Activated T-helper 17 cell treated with anti-CD3 and anti-CD28 coated beads, Interleukin-2, amount 50 U/mL, for 72 hours (primary cell): ENCODE results near the gene TNFRSF25. TPM values are rescaled to one million over a fixed set of nuclear protein-coding genes. Genes with fewer than 3 reads are reported as not detected.
"Not testable (repeated sequence)": the region's sequence is repeated elsewhere in the genome, so short reads cannot be mapped to it uniquely, and the experiment has no call there.

Source experiments
- ATAC-seq: fragments of 150-1000 bp; cut with Tn5 transposase; replicated peaks from 2 replicates; pipeline ENCODE4 v1.10.0; 2021; ENCODE audit warnings: mild to moderate bottlenecking, moderate library complexity
- H3K27ac Mint-ChIP-seq: one replicate; pipeline ENCODE4 v1.8.0; 2022; ENCODE audit warnings: mixed read lengths
- H3K27me3 Mint-ChIP-seq: one replicate; pipeline ENCODE4 v1.8.0; 2022; ENCODE audit warnings: mixed read lengths
- H3K36me3 Mint-ChIP-seq: one replicate; pipeline ENCODE4 v1.8.0; 2022; ENCODE audit warnings: low read depth, mild to moderate bottlenecking, mixed read lengths
- H3K4me1 Mint-ChIP-seq: one replicate; pipeline ENCODE4 v1.8.0; 2022; ENCODE audit warnings: mixed read lengths
- H3K4me3 Mint-ChIP-seq: one replicate; pipeline ENCODE4 v1.8.0; 2022; ENCODE audit warnings: mild to moderate bottlenecking, mixed read lengths
- H3K9me3 Mint-ChIP-seq: one replicate; pipeline ENCODE4 v1.8.0; 2022; ENCODE audit warnings: mixed read lengths
- total RNA-seq, 2 donors: library from RNA; stranded (reverse); gene quantifications; one replicate each; pipeline ENCODE4 v1.2.3, GENCODE V29; 2022

Gene TNFRSF25
- total RNA-seq, 2 donors from 2014 or later = 132 to 199 TPM

DNA sequence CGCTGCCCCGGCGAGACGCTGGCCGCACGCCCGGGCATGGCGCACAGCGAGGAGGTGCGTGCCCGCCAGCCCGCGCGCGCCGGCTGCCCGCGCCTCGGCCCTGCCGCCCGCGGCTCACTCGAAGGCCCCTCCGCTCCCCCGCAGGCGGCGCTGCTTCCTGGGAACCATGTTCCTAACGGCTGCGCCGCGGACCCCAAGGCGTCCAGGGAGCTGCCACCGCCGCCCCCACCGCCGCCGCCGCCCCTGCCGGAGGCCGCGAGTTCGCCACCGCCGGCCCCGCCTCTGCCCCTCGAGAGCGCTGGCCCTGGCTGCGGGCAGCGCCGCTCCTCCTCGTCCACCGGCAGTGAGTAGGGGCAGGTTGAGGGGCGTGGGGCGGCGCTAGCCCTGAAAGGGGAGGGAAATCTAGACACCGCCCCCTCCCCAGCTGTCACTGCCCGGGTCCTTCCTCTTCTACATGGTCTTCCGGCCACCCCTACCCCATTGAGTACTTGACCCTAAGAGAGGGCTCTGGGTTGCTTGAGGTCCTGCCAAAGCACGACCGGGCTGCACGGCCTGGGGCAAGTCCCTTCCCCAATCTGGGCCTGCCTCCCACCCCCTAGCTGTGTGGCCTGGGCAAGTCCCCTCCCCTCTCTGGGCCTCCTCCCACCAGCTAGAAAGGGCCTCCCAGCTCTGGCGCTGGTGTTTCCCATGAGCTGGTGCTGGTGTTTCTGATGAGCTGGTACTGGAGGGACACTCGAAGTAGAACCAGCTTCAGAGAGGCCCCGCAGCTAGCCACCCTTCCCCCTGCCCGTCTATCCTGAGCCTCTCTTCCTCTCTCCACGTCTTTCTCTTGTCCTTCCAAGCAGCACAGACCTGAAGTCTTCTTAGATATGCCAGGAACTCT, 17.0 kb downstream of the TNFRSF25 start:
- Mint-ChIP-seq H3K36me3 (no peaks in the 10 kb centered on the region), H3K4me3 (peak overlapping the region; percentile 74), H3K4me1 (peaks cover 21% of the 10 kb centered on the region), H3K27me3 (peaks cover 19% of the 10 kb centered on the region), H3K27ac (peak overlapping the region; percentile 69), H3K9me3 (no peaks in the 10 kb centered on the region)
- peak; percentile 75 for ATAC-seq

DNA sequence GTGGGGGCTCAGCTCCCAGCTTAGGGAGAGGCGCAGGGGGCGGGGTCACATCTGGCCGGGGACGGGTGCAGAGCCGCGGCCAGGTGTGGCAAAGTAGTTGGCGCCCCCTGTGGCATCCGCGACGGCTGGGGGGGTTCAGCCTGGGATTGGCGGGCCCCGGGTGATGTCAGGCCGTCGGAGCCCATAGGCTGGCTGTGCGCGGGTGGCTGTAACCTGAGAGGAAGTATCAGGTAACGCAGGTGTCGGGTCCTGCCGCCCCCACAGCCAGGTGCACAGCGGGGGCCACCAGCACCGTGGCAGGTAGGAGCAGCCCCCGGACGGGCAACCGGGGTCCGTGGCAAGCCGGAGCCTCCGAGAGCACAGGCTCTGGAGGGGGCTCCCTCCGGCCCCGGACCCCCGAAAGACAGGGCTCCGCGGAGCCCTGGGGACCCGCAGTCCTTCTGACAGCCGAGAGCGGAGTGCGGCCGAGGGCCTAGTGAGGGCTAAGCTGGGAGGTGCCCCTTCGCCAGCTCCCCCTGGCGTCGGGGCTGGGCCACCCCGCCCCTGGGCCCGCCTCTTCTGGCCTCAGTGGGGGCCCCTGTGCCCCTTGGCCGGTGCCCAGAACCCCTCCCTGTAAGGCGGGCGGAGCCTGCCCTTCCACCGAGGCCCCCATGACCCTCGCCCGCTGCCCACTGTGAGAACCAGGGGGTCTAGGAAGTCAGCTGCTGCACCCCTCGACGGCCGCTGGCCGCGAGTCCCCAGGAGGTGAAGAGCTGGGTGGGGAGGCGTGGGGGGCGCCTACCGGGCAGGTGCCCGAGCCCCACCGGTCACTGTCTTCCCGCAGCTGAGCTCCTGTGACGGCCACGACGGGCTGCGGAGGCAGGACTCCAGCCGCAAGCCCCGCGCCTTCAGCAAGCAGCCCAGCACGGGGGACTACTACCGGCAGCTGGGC, 17.9 kb downstream of the TNFRSF25 start:
- H3K4me3 Mint-ChIP-seq = peak overlapping the region; percentile 65
- no peak overlapping the region for H3K27ac Mint-ChIP-seq
- peaks cover 14% of the 10 kb centered on the region for H3K4me1 Mint-ChIP-seq
- no peaks in the 10 kb centered on the region for H3K9me3 Mint-ChIP-seq
- no peaks in the 10 kb centered on the region for H3K36me3 Mint-ChIP-seq
- peaks cover 13% of the 10 kb centered on the region for H3K27me3 Mint-ChIP-seq
- peak; percentile 30 for ATAC-seq

DNA sequence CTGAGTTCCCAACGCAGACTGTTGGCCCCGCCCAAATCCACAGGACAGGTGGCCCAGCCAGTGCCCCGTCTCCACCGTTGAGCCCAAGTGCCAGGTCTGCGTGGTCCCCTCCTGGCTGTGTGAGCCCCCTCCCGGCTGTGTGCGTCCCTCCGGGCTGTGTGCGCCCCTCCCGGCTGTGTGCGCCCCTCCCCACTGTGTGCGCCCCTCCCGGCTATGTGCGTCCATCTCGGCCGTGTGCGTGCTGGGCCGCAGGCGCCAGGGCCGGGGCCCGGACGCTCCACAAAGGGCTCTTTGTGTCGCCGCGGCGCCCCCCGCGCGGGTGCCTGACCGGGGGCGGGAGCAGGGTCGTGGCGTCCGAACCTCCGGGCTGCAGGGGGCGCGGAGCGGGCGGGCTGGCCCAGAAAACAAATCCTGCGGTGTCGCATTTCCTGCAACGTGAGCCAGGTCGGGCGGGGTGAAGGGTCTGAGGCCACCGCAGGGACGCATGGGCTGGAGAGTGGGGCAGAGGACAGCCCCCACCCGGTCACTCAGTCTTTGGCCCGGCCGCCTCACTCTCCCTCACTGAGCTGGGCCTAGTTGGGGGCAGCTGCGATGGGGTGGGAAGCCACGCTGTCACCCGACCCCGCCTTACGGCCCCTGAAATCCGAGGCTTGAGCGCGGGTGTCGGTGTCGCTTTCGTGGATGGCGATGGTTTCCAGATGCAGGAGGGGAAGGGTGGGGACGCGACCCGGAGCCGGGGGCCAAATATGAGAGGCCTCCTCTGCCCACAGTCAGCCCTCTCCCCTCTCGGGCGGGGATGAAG, 18.8 kb downstream of the TNFRSF25 start:
- Mint-ChIP-seq H3K27ac (no peak overlapping the region), H3K9me3 (no peaks in the 10 kb centered on the region), H3K36me3 (no peaks in the 10 kb centered on the region), H3K4me1 (peaks cover 13% of the 10 kb centered on the region), H3K4me3 (peak overlapping the region; percentile 65), H3K27me3 (peaks cover 13% of the 10 kb centered on the region)
- ATAC-seq = no peak

DNA sequence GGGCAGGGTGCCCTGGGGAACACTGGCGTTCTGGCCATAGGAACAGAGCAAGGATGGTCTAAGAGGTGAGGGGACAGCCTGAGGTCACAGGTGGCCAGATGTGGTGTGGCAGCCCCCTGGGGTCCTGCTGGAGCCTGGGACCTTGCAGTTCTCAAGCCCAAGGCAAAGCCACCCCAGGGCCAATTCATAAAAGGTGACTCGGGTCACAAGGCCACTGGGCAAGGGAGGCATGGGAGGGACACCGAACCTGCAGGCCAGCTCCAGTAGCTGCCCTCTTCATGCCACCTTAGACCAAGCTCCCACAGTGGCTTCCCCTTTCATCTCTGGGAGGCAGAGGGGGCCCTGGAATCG, 19.3 kb downstream of the TNFRSF25 start:
- no peaks in the 10 kb centered on the region for H3K36me3 Mint-ChIP-seq
- no peak overlapping the region for H3K27ac Mint-ChIP-seq
- no peak for ATAC-seq
- H3K27me3 Mint-ChIP-seq = peaks cover 13% of the 10 kb centered on the region
- peaks cover 13% of the 10 kb centered on the region for H3K4me1 Mint-ChIP-seq
- H3K9me3 Mint-ChIP-seq = no peaks in the 10 kb centered on the region
- H3K4me3 Mint-ChIP-seq = peak overlapping the region; percentile 65

DNA sequence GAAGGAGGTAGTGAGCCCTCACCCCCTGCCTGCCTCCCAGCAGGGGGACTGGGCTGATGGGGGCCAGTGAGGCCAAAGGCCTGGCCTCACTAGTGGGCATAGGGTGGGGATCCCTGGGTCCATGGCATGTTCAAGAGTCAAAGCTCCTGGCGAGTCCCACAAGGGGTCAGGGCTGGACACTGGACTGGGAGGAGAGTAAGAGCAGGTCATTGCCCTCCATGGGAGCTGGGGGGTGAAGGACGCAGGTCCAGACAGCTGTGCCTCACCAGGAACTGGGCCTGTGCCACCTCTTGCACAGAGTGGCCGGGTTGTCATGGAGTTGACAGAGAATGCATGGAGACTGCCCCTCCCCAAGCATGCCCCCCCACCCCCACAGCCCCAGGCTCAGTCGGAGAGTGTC, 20.0 kb downstream of the TNFRSF25 start:
- ATAC-seq = not testable (repeated sequence)

DNA sequence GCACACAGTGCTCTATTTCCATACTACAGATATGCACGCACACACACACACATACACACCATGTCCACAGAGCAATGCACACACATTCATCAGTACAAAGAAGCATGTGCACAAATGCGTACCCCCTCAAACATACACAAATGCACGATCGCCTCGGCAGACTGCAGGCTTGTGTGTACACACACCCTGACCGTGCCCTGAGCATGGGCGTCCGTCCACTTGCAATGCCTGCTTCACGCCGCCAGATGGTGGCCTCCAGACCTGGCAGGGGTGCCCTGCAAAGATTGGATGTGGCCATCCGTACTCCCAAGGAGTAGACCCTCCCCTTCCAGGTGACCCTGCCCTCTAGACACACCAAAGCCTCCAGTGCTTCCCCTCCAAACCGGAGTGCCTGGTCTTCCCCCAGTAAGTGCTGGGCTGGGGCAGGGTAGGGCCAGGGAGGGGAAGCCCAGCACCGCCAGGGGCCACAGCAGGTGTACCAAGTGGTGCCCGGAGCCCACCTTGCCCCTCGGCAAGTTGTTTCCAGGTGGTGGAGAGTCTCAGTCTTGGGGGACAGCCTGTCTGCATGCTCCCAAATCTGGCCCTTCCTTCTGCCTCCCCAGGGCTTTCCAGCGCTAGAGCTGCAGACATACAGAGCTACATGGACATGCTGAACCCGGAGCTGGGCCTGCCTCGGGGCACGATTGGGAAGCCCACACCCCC, 20.8 kb downstream of the TNFRSF25 start:
- Mint-ChIP-seq H3K36me3 (no peaks in the 10 kb centered on the region), H3K27ac (no peak overlapping the region), H3K4me3 (no peak overlapping the region), H3K9me3 (no peaks in the 10 kb centered on the region), H3K4me1 (peaks cover 13% of the 10 kb centered on the region), H3K27me3 (peaks cover 10% of the 10 kb centered on the region)
- peak; percentile 33 for ATAC-seq

More for the DNA sequence above, 20.0 kb downstream of the TNFRSF25 start:
- peak overlapping the region; percentile 65 for H3K4me3 Mint-ChIP-seq
- H3K9me3 Mint-ChIP-seq, H3K36me3 Mint-ChIP-seq, H3K27ac Mint-ChIP-seq: not testable (repeated sequence)
- H3K27me3 Mint-ChIP-seq = peaks cover 13% of the 10 kb centered on the region
- H3K4me1 Mint-ChIP-seq = peaks cover 13% of the 10 kb centered on the region

DNA sequence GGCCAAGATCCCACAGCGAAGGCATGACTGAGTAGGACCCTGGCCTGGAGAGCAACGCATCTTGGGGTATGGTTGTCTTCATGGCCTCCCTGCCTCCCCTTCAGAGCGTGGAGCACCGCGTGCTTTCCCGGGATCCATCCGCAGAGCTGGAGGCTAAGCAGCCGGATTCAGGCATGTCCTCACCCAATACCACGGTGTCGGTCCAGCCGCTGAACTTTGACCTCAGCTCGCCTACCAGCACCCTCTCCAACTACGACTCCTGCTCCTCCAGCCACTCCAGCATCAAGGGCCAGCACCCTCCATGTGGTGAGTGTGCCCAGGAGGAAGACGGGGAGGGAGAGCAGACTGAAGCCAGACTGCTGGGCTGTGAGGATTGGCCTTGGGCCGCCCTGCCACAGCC, 21.6 kb downstream of the TNFRSF25 start:
- Mint-ChIP-seq H3K27me3 (peaks cover 7% of the 10 kb centered on the region), H3K36me3 (no peaks in the 10 kb centered on the region), H3K9me3 (no peaks in the 10 kb centered on the region), H3K27ac (no peak overlapping the region), H3K4me3 (no peak overlapping the region), H3K4me1 (peaks cover 8% of the 10 kb centered on the region)
- no peak for ATAC-seq

DNA sequence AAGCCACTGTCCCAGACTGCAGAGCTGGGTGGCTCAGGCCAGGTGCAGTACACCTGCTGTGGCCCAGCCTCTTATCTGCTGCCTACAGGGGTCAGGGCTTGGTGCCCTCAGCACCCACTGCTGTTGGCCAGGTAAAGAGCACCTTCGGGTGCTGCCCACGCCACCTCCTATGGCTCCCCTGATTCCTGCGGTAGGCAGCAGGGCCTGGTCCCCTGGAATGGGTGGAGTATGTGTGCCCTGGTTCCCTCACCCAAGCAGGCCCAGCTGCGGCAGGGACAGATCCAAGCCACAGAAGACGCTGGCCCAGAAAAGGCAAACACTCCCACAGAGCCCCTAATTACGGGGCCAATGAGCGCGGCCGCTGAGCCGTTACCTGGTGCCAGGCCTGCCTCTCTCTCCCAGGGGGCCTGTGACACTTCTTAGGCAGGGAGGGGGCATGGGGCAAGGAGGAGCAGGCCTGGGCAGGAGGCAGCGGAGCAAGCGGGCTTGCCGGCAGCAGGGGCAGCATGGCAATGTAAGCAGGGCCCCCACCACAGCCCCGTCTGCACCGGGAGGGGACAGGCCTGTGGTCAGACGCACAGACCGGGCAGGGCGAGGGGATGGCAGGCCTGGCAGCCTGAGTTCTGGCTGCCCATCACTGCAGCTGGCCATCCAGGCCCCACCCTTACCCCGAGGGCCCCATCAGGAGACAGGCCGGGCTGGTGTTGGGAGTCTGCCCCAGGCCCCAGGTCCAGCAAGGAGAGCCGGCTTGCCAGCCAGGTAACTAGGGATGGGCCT, 22.4 kb downstream of the TNFRSF25 start:
- Mint-ChIP-seq H3K27ac (no peak overlapping the region), H3K36me3 (no peaks in the 10 kb centered on the region), H3K27me3 (peaks cover 6% of the 10 kb centered on the region), H3K4me1 (peaks cover 5% of the 10 kb centered on the region), H3K9me3 (no peaks in the 10 kb centered on the region), H3K4me3 (no peak overlapping the region)
- ATAC-seq = no peak

DNA sequence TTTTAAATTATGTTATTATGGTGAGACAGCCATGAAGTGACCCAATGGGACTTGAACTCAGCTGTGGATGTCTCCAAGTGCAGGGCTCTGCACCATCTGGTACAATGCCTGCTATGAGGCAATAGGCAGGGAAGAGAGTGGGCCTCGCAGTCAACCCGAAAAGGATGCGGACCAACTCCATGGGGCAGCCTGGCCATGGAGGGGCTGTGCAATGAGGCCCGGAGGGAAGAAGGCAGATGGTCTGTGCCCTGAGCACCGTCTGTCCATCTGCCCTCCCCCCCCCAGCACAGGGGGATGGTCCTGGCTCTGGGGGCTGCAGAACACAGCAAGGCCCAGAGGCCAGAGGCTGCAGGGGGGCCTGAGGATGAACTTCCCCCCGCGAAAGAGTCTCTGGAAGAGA, 24.4 kb downstream of the TNFRSF25 start:
- no peaks in the 10 kb centered on the region for H3K36me3 Mint-ChIP-seq
- no peaks in the 10 kb centered on the region for H3K9me3 Mint-ChIP-seq
- peaks cover 10% of the 10 kb centered on the region for H3K27me3 Mint-ChIP-seq
- peak overlapping the region; percentile 19 for H3K4me3 Mint-ChIP-seq
- H3K27ac Mint-ChIP-seq = no peak overlapping the region
- H3K4me1 Mint-ChIP-seq = peaks cover 10% of the 10 kb centered on the region
- no peak for ATAC-seq

DNA sequence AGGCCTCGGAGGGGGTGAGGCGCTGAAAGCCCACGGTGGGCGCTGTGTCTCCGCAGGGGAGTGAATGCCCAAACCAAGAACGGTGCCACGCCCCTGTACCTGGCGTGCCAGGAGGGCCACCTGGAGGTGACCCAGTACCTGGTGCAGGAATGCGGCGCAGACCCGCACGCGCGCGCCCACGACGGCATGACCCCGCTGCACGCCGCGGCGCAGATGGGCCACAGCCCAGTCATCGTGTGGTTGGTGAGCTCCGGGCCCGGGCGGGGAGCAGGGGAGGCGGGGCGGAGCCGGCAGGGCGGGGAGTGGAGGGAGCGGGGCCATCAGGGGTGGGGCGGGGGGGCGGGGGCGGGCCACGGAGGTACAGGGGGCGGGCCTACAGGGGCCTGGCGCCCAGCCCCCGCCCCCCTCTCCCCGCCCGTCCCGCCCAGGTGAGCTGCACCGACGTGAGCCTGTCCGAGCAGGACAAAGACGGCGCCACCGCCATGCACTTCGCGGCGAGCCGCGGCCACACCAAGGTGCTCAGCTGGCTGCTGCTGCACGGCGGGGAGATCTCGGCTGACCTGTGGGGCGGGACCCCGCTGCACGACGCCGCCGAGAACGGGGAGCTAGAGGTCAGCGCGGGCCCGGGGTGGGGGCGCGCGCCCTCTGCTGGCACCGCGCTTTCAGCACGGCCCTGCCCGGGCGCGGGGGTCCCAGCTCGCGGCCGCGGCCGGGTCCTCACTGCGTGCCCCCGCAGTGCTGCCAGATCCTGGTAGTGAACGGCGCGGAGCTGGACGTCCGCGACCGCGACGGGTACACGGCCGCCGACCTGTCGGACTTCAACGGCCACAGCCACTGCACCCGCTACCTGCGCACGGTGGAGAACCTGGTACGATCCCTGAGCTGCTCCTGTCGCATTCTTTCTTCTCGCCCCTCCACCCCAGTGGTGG, 25.5 kb downstream of the TNFRSF25 start:
- Mint-ChIP-seq H3K4me3 (peak overlapping the region; percentile 48), H3K4me1 (peaks cover 10% of the 10 kb centered on the region), H3K9me3 (no peaks in the 10 kb centered on the region), H3K36me3 (no peaks in the 10 kb centered on the region), H3K27me3 (peaks cover 10% of the 10 kb centered on the region), H3K27ac (no peak overlapping the region)
- peak; percentile 91 for ATAC-seq

DNA sequence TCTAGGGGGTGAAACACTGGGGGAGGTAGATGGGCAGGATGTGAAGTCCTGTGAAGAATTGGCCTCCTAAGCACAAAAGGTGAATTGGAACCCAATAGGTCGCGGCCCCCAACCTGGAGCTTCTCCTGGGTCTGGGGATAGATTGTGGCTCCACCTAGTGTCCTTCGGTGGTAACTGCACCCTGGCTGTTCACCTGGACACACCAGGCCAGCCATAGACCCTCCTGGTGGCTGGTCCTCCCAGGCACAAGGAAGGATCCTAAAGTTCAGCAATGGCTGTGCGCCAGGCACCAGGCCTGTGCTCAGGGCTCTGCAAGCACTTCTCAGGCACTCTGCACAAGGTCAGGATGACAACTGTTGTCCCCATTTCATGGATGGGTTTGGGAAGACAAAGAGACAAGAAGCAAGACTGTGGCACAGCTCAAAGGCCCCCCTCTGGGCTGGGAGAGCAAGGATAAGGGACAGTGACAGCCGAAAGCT, 27.9 kb downstream of the TNFRSF25 start:
- H3K4me1 Mint-ChIP-seq = peaks cover 4% of the 10 kb centered on the region
- H3K27me3 Mint-ChIP-seq = peaks cover 7% of the 10 kb centered on the region
- no peaks in the 10 kb centered on the region for H3K9me3 Mint-ChIP-seq
- no peak overlapping the region for H3K4me3 Mint-ChIP-seq
- no peak overlapping the region for H3K27ac Mint-ChIP-seq
- peak; percentile 64 for ATAC-seq
- no peaks in the 10 kb centered on the region for H3K36me3 Mint-ChIP-seq

DNA sequence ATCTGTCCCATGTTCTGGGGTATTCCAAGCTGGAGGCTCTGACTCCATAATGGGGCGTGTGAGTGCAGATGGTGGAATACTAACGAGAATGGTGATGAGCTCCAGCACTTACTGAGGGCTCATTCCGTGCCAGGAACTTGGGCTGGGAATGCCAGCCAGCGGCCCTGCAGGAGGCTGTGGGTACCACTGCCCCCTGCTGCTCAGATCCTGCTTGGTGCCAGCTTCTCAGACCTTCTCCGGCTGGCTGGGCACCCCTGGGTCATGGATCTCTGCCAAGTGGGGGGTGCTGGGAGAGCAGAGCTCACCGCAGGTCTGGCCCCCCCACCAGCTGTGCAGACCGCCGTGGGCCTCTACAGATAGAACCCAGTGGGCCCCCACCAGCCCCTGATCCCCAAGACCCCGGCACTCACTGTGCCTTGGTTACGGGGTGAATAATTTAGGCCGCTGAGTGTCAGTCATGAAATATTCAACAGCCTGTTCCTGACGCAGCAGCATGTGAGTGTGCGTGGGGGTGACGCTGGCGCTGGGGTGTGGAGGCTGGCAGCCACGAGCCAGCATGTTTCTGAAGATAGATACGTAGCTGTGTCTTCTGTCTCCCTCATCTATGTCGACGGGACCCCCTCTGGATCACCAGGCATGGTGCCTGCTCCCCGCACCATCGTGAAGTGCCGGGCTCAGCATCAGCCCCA, 28.8 kb downstream of the TNFRSF25 start:
- H3K27ac Mint-ChIP-seq = not testable (repeated sequence)

More for the DNA sequence above, 28.8 kb downstream of the TNFRSF25 start:
- not testable (repeated sequence) for H3K4me3 Mint-ChIP-seq, H3K4me1 Mint-ChIP-seq, ATAC-seq, H3K27me3 Mint-ChIP-seq, H3K36me3 Mint-ChIP-seq, H3K9me3 Mint-ChIP-seq
